ENCODE results near the gene MORN1. TPM values are rescaled to one million over a fixed set of nuclear protein-coding genes. Genes with fewer than 3 reads are reported as not detected.
A peak's percentile ranks its signal among the peaks of the same experiment; 100 is the strongest.

MORN1 gene
- total RNA-seq, 1 donor from 2014 or later = 5.0 TPM

DNA sequence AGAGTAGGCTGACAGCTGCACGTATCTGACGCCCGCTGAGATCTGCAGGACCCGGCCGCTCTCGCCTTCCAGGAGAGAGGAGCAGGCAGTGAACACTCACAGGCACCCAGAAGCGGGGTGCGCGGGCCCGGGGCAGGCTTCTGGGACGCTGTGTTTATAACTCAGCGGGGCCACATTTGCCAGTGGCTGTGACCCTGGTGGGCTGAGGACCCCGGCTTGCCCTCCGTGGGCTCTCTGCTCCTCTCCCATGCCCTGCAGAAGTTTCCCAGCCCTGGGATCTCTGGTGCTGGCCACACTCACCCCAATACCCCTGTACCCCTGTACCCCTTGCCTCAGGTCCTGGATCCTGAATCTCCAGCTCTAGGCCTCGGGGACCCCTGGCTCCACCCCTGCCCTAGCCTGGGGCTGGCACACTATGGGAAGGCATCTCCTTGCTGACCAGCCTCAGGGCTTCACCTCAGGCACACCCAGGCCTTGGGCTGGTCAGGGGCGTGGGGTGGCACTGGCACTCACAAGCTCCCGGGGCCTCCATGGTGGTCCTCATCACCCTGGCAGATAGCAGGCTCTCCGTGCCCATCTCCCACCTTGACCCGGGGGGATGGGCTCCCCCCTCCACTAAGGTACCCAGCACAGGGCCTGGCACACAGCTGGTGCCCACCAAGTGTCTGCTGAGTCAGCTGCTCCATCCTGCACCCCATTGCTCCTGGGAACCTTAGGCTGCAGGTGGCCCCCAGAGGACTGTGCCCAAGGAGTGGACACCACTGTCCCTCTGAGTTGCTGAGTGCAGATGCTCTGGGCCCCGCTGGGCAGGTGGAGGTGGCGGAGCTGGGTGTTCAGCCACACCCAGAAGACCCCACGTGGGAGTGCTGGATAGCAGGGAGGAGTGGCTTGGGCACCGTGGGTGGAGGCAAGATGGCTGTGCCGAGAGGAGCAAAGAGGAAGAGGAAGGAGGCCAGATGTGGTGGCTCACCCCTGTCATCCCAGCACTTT is 32.4 kb downstream of the MORN1 start:
- DNase-seq = peak; percentile 29
- no peak for ATAC-seq (ENCODE audit: poor library complexity)
- intact Hi-C loops (cut with DNase I) = no loop called here

- DNase-seq = peak; percentile 18
- intact Hi-C loops (cut with DNase I) = no loop called here
- ATAC-seq (ENCODE audit: poor library complexity) = no peak
These were observed 33.3 kb downstream of the MORN1 start for GRCh38 chr1:2358072-2358471.

GRCh38 chr1:2356911-2357845 is 34.2 kb downstream of the MORN1 start:
- DNase-seq (peak; percentile 37), ATAC-seq (ENCODE audit: poor library complexity) (no peak)
- intact Hi-C loops (cut with DNase I) = no loop called here

GRCh38 chr1:2356401-2356800 is 35.0 kb downstream of the MORN1 start:
- ATAC-seq (ENCODE audit: poor library complexity) (no peak), DNase-seq (peak; percentile 17)

DNA sequence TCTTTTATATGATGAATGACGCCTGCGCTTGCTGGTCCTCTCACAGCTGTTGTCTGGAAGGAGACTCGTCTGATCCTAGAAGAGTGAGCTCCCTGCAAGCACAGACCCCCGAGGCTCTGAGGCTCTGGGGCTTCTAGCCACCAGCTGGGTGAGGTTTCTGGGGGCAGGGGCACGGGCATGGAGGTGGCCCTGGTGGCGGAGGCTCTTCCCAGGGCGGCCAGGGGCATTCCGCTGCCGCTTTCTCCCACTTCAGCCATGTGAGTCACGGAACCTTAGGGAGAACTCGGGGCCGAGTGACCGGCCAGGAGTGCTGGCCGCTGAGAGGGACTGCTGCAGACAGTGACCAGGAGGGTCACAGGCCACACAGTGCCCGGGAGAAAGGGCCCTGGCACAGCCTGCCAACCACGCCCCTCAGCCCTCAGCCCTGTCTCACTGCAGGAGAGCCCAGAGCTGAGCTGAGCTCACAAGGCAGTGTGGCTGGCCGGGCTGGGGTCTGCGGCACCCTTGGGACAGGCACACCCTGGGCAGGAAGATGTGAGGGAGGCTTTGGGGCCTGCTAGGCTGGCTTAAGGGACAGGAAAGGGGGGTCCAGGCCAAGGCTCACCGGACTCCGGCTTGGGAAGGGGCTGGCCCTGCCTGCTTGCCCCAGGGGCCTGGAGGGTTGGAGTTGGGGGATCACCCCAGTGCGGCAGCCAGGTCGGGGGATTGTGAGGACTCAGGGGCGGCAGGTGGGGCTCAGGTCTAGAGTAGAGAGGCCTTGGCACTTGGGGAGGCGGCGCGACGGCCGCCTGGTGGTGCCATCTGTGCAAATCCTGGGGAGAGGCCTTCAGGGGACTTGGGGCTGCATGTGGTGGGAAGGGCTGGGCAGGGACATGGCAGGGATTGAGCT is 35.7 kb downstream of the MORN1 start:
- DNase-seq (peak; percentile 30), ATAC-seq (ENCODE audit: poor library complexity) (no peak)
- intact Hi-C loops (cut with DNase I) = no loop called here

More at GRCh38 chr1:2356401-2356800, 35.0 kb downstream of the MORN1 start:
- intact Hi-C loops (cut with DNase I) = no loop called here

- ATAC-seq (ENCODE audit: poor library complexity) = no peak
- intact Hi-C loops (cut with DNase I) = no loop called here
- DNase-seq = peak; percentile 30
These were observed 36.6 kb downstream of the MORN1 start for GRCh38 chr1:2354511-2355372.

DNA sequence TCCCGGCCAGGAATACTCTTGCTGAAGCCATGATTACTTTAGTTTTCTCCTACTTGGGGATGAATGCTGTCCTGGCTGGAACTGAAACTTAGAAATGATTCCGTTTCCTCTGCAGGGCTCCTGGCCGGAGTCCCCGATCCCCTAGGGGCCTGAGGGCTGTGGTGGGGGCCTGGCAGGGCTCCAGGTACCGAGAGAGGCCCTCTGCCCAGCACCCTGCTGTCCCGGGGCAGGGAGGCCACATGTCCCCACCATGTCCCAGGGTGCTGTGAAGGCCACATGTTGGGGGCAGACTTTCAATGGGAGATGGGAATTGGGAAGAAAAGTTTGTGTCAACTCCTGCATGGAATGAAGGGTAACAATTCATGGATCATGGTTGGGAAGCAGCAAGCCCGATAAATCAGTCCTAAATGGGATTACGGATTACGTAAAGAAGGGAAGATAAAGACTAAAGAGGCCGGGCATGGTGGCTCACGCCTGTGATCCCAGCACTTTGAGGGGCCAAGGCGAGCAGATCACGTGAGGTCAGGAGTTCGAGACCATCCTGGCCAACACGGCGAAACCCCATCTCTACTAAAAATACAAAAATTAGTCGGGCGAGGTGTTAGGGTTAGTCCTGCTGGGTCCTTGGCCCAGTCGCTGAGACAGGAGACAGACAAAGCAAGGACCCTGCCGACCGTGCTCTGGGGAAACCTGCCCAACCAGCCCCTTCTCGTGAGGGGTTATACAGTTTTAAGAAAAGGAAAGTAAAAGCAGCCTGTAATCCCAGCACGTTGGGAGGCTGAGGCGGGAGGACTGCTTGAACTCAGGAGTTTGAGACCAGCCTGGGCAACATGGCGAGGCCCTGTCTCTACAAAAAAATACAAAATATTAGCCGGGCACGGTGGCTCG is 37.6 kb downstream of the MORN1 start:
- DNase-seq = peak; percentile 30
- intact Hi-C loops (cut with DNase I) = no loop called here
- ATAC-seq (ENCODE audit: poor library complexity) = no peak

GRCh38 chr1:2352897-2353550 is 38.3 kb downstream of the MORN1 start:
- DNase-seq = peak; percentile 37
- ATAC-seq (ENCODE audit: poor library complexity) = peak; percentile 35
- intact Hi-C loops (cut with DNase I) = no loop called here

GRCh38 chr1:2352341-2352896 is 38.9 kb downstream of the MORN1 start:
- intact Hi-C loops (cut with DNase I) = no loop called here
- ATAC-seq (ENCODE audit: poor library complexity) (no peak), DNase-seq (peak; percentile 30)

- no peak for ATAC-seq (ENCODE audit: poor library complexity)
- no peak for DNase-seq
- intact Hi-C loops (cut with DNase I) = no loop called here
These were observed 39.6 kb downstream of the MORN1 start for GRCh38 chr1:2351723-2352122.

- intact Hi-C loops (cut with DNase I) = no loop called here
- peak; percentile 22 for DNase-seq
- ATAC-seq (ENCODE audit: poor library complexity) = no peak
These were observed 40.3 kb downstream of the MORN1 start for GRCh38 chr1:2350911-2351655.

GRCh38 chr1:2350501-2350900 is 40.9 kb downstream of the MORN1 start:
- peak; percentile 20 for DNase-seq
- ATAC-seq (ENCODE audit: poor library complexity) = no peak
- intact Hi-C loops (cut with DNase I) = no loop called here

DNA sequence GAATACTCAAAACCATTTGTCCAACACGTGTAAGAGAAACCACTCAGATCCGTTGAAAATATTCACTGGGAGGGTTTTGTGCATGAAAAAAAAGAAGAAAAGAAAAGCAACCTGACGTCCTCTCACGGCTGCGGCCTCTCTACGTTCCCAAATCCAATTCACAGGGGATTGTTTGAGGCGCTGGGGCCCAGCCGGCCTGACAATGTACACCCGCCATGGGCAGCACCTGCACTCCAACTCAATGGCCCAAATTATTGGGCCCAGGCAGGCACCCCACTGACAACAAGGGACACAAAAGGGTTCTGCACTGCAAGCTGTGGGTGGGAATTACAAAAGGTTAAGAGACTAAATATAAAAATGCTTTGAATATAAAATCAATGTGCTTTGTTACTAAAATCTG is 41.5 kb downstream of the MORN1 start:
- ATAC-seq (ENCODE audit: poor library complexity) (no peak), DNase-seq (no peak)
- intact Hi-C loops (cut with DNase I) = no loop called here

GRCh38 chr1:2348346-2349325 is 42.7 kb downstream of the MORN1 start:
- intact Hi-C loops (cut with DNase I) = no loop called here
- DNase-seq (peak; percentile 17), ATAC-seq (ENCODE audit: poor library complexity) (no peak)

Measured in Right ventricle myocardium superior (tissue), 1 donor.